DMS53 (cell line): ENCODE measurements around the gene NPIPB6.

Source experiments
- DNase-seq: peaks from one replicate; lab custom pipeline; 2025; lab: John Stamatoyannopoulos, UW

Gene NPIPB6

DNA sequence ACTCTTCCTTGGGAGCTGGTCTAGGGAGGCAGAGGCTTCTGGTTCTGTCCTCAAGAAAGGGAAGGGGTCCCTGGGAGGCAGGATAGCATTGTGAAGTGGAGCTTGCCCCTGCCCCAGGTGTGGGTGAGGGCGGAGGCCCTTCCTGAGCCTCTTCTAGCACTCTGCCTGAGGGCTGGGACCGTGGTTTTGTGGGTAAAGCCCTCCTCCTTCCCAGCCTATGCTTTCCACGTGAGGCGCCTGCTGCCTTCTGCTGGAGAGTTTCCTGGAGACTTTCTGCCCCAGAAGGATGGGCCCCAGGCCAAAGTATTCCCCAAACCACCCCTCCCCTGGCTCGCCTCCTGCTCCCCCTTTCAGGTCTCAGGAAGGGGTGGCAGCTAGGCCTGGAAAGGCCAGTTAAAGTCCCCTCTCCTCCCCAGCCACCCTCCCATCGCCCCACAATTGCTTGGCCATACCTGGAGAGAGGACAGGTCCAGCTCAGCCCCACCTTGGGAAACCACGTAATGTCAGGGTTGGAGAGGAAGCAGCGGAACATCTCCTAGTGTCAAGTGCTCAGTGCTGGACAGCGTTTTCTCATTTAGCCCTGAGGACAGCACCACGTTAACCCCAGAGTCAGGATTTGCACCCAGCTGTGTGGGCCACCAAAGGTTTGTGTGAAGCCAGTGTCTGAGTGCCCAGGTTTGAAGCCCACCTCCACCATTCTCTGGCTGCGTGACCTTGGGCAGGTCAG lies 65.4 kb downstream of the NPIPB6 start:
- DNase-seq, result peak; percentile 71

DNA sequence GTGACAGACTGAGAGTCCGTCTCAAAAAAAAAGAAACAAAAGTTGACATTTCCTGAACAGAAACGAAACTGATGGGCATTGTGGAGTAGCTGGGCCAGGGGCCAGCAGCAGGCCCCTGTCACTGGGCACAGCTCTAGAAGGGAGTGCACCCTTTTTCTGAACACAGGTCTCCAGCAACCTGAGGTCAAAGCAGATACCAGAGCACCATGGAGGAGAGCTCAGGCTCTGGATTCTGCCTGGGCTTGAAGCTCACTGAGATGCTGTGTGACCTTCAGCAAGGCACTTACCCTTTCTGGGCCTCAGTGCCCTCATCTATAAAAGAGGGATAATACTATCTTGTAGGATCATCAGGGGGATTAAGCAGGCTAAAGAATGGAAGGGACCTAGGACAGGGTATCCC lies 66.0 kb downstream of the NPIPB6 start:
- no peak for DNase-seq

DNA sequence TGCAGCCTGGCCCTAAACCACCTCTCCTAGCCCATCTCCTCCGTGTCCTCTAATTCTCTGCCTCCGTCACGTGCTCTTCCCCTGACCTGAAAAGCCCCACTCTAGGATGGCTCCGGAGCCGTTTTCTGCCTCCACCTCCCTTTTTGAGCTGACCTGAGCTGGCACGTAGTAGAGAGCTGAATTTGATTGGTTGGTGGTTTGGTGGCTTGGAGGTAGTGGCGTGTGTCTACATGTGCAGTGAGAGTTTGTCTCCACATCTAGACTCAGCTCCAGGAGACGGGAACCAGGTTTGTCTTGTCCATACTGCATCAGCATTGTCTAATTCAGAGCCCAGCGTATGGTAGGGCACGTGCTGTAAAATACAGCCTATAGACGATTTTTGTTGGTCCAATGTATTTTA lies 68.0 kb downstream of the NPIPB6 start:
- DNase-seq, result no peak

DNA sequence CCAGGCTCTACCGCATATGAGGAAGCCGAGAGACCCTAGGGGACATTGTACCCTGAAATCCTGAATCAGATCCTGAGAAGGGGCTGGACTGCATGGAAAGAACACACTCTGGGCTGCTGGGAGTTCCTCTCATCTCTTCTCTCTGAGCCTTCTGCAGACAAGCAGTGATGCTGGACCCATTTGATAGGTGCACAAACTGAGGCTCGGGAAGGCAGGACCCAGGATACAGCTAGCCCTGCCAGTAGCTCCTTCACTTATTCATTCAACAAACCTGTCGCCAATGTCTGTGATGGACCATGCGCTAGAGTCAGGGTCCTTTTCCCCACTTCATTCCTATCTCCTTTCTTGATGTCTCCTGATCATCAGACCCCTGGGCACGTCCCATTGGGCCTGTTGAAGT lies 69.1 kb downstream of the NPIPB6 start:
- no peak for DNase-seq

DNA sequence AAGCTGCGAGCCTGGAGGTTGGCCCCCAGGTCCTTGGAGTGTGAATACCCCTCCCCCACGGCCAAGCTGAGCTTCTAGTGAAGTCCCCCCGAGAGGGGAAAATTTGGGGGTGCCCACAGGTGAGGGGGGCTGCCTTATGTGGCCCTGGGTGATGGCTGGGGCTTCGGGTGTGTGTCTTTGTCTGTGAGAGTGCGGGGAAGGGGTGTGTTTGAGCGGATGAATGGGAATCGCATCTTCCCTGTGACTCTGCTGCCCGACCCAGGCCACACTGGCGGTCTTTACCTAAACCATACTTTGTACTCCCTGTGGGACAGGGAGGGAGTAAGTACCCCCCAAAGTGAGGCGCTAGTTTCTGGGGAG lies 69.7 kb downstream of the NPIPB6 start:
- no peak for DNase-seq

DNA sequence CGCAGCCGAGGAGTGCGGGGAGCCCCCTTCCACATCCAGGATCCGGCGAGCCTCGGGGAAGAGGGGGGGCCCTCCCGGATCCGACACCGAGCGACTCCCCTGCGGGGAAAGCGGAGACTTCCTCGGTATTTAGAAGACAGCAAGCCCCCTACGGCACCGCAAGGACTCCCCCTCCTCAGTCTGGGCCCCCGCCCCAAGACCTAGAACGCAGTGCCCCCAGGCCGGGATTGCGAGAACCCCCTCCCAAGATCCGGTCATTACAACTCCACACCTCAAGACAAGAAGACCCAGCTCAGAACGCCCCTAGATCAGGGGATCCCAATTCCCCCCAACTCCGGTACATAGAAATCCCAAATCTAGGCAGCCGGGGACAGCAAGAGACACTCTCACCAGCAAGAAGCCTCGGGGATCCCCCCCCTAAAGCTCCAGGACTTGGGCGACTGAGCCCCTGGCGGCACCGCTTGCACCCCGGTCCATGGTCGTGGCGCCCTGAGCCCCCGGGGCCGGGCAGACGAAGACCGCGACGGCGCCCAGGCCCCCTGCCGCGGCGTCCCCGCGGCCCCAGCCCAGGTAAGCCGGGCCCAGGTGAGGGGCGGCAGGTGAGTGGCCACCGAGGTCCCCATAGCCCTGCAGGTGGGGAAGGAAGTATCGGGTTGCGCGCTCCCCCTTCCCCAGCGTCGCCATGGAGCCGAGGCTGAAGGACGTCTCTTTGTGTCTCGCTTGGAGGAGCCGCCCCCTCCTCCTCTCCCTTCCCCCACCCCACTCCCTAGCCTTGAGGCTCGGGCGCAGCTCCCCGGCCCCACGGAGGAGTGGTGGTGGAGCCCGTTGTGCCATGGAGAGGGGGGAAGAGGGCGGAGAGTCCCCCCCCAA lies 70.3 kb downstream of the NPIPB6 start:
- peak; percentile 69 for DNase-seq
